Spinal cord (tissue), 10 donors: ENCODE results near the gene TLK2. TPM values are rescaled to one million over a fixed set of nuclear protein-coding genes. Genes with fewer than 3 reads are reported as not detected.

Experiments used
- DNase-seq, 6 donors: peaks; one replicate each; pipeline versions ENCODE4 v3.0.0 to v3.0.0-alpha.2; 2013 to 2015; ENCODE audit warnings: low spot score in 6 of 6, low read depth in 4 of 6
- H3K27ac ChIP-seq: one replicate; pipeline ENCODE4 v1.5.1; 2013; ENCODE audit warnings: low read depth, low read length, control low read depth
- H3K27me3 ChIP-seq: one replicate; pipeline ENCODE4 v1.6.1; 2013; ENCODE audit warnings: low read length; ENCODE audit not compliant: control insufficient read depth, insufficient read depth
- H3K36me3 ChIP-seq: one replicate; pipeline ENCODE4 v1.6.1; 2013; ENCODE audit warnings: low read length; ENCODE audit not compliant: control insufficient read depth, insufficient read depth
- H3K4me1 ChIP-seq: one replicate; pipeline ENCODE4 v1.6.1; 2013; ENCODE audit warnings: low read length; ENCODE audit not compliant: control insufficient read depth, insufficient read depth
- H3K4me3 ChIP-seq: one replicate; pipeline ENCODE4 v1.5.1; 2013; ENCODE audit warnings: low read depth, low read length, control low read depth
- H3K9me3 ChIP-seq: one replicate; pipeline ENCODE4 v1.6.1; 2013; ENCODE audit warnings: low read length; ENCODE audit not compliant: control insufficient read depth, insufficient read depth
- WGBS: methylation state at CpG from one replicate; pipeline ENCODE4 v1.1.5; 2013; ENCODE audit warnings: missing lambda C conversion rate; ENCODE audit not compliant: insufficient coverage; 5-methylcytosine and 5-hydroxymethylcytosine counted together
- polyA plus RNA-seq, 2 donors: library from polyadenylated mRNA; unstranded; fragments of 120-200 nt; gene quantifications; one replicate each; pipeline ENCODE4 v1.2.1, GENCODE V29; 2013; ENCODE audit not compliant: insufficient read length in 2 of 2
- total RNA-seq, 2 donors: library from RNA; depleted of rRNA in 1 of 2; stranded (reverse); fragments of 120-200 nt in 1 of 2; fragments of >200 nt in 1 of 2; gene quantifications; one replicate each; pipeline versions ENCODE4 v1.2.3 to v1.2.4, GENCODE V29; 2013 to 2014
- donor health status: healthy.

The TLK2 gene
- total and polyA plus RNA-seq, 4 donors, result 53.4 to 65.5 (median 54.9) TPM

GRCh38 chr17:62619417-62620155 lies 141.0 kb downstream of the TLK2 start:
- no peak for DNase-seq
- 82% methylated on average over 10 of the region's 10 CpGs for WGBS
- Histone ChIP-seq H3K4me1 (peaks cover 17% of the 10 kb centered on the region), H3K27me3 (no peaks in the 10 kb centered on the region), H3K4me3 (no peak overlapping the region), H3K36me3 (peaks cover 27% of the 10 kb centered on the region), H3K27ac (peak overlapping the region; percentile 16), H3K9me3 (no peaks in the 10 kb centered on the region)

GRCh38 chr17:62621223-62621622 lies 142.6 kb downstream of the TLK2 start:
- peaks cover 20% of the 10 kb centered on the region for H3K4me1 ChIP-seq
- H3K9me3 ChIP-seq, result no peaks in the 10 kb centered on the region
- no peak overlapping the region for H3K27ac ChIP-seq
- no peaks in the 10 kb centered on the region for H3K27me3 ChIP-seq
- 94% methylated on average over 10 of the region's 11 CpGs for WGBS
- H3K4me3 ChIP-seq, result no peak overlapping the region
- H3K36me3 ChIP-seq, result peaks cover 25% of the 10 kb centered on the region
- no peak for DNase-seq

- DNase-seq, result no peak
- 90% methylated on average over 19 of the region's 19 CpGs for WGBS
- peaks cover 10% of the 10 kb centered on the region for H3K27me3 ChIP-seq
- H3K4me3 ChIP-seq, result no peak overlapping the region
- H3K27ac ChIP-seq, result no peak overlapping the region
- no peaks in the 10 kb centered on the region for H3K9me3 ChIP-seq
- H3K4me1 ChIP-seq, result peaks cover 36% of the 10 kb centered on the region
- peaks cover 5% of the 10 kb centered on the region for H3K36me3 ChIP-seq
Measured at GRCh38 chr17:62625184-62625869, 146.7 kb downstream of the TLK2 start.

GRCh38 chr17:62625870-62626200 lies 147.2 kb downstream of the TLK2 start:
- peaks cover 10% of the 10 kb centered on the region for H3K27me3 ChIP-seq
- WGBS, result 63% methylated on average over 4 of the region's 4 CpGs
- H3K36me3 ChIP-seq, result peaks cover 7% of the 10 kb centered on the region
- H3K4me1 ChIP-seq, result peaks cover 41% of the 10 kb centered on the region
- no peak overlapping the region for H3K27ac ChIP-seq
- no peak for DNase-seq
- H3K9me3 ChIP-seq, result no peaks in the 10 kb centered on the region
- H3K4me3 ChIP-seq, result no peak overlapping the region

- Histone ChIP-seq H3K36me3 (peaks cover 7% of the 10 kb centered on the region), H3K27ac (peak overlapping the region; percentile 86), H3K4me1 (peaks cover 43% of the 10 kb centered on the region), H3K27me3 (peaks cover 10% of the 10 kb centered on the region), H3K9me3 (no peaks in the 10 kb centered on the region), H3K4me3 (peak overlapping the region; percentile 61)
- 6% methylated on average over 14 of the region's 21 CpGs for WGBS
- peak in 3 of 6 donors; percentile 22 to 74 (median 58) for DNase-seq
Measured at GRCh38 chr17:62626719-62627218, 148.1 kb downstream of the TLK2 start.

- peak in 3 of 6 donors; percentile 33 to 86 (median 72) for DNase-seq
- Histone ChIP-seq H3K27me3 (peaks cover 10% of the 10 kb centered on the region), H3K27ac (peak within 1 kb of the TSS; percentile 86), H3K4me1 (peaks cover 48% of the 10 kb centered on the region), H3K4me3 (peak within 1 kb of the TSS; percentile 61), H3K9me3 (no peaks in the 10 kb centered on the region), H3K36me3 (peaks cover 13% of the 10 kb centered on the region)
- WGBS, result 0% methylated on average over 66 of the region's 68 CpGs
Measured at GRCh38 chr17:62627219-62627903, 148.7 kb downstream of the TLK2 start, which contains the start of gene MRC2. TSS of gene MRC2 (plus strand) at chr17:62627670. CDS start at chr17:62627803, 133 bp downstream.

GRCh38 chr17:62627904-62628633 lies 149.4 kb downstream of the TLK2 start:
- Histone ChIP-seq H3K27me3 (peaks cover 10% of the 10 kb centered on the region), H3K36me3 (peaks cover 13% of the 10 kb centered on the region), H3K9me3 (no peaks in the 10 kb centered on the region), H3K27ac (peak overlapping the region; percentile 86), H3K4me1 (peaks cover 52% of the 10 kb centered on the region), H3K4me3 (peak overlapping the region; percentile 61)
- WGBS, result under 1% methylated on average over 48 of the region's 61 CpGs
- peak in 3 of 6 donors; percentile 45 to 83 (median 75) for DNase-seq

- H3K9me3 ChIP-seq, result no peaks in the 10 kb centered on the region
- DNase-seq, result peak in 2 of 6 donors; percentile 29 to 60
- H3K36me3 ChIP-seq, result peaks cover 12% of the 10 kb centered on the region
- H3K27ac ChIP-seq, result peak overlapping the region; percentile 86
- H3K4me3 ChIP-seq, result peak overlapping the region; percentile 61
- H3K4me1 ChIP-seq, result peaks cover 52% of the 10 kb centered on the region
- H3K27me3 ChIP-seq, result peaks cover 10% of the 10 kb centered on the region
- WGBS, result 17% methylated on average over 15 of the region's 19 CpGs
Measured at GRCh38 chr17:62628831-62629555, 150.4 kb downstream of the TLK2 start.
